Testis (tissue), 2 donors: ENCODE results near the gene CHRD.

Source experiments
- CTCF ChIP-seq, 3 experiments: fragments of 450-650 bp in 2 of 3; fragments of 200-600 bp in 1 of 3; sonication (generic) in 1 of 3; IDR thresholded peaks; one replicate each; pipeline ENCODE4 v1.5.1; 2016 to 2019; ENCODE audit warnings: antibody characterized with exemption in 3 of 3, mild to moderate bottlenecking in 2 of 3, moderate library complexity in 1 of 3
- POLR2A ChIP-seq: fragments of 450-650 bp; IDR thresholded peaks from one replicate; pipeline ENCODE4 v1.6.1; 2017; ENCODE audit warnings: antibody characterized with exemption, mild to moderate bottlenecking, moderate library complexity

- TF ChIP-seq CTCF (IDR thresholded peaks at IDR 0.05) (no peak), POLR2A (no peak)
Observed at GRCh38 chr3:184346480-184347190, 33.2 kb upstream of the CHRD start.
